ENCODE data around the gene CDIPT.
A peak's percentile ranks its signal among the peaks of the same experiment; 100 is the strongest.

CDIPT gene

DNA sequence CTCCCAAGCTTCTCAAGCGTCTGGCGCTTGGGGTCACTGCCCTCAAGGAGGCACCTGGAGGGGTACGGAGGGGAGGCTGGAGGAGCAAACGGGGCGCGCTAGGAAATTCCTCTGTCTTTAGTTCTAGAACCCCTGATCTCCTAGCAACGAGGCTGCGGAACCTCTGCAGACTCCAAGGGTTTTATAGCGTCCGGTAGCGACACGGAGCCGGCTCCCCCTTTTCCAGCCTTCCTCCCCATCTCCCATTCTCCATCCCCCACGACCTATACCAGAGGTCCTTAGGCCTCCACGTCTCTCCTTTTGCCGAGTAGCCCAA lies 601 bp upstream of the CDIPT start:
- no peak for FAIRE-seq
- no peak for DNase-seq (ENCODE audit: insufficient read length, low spot score)

DNA sequence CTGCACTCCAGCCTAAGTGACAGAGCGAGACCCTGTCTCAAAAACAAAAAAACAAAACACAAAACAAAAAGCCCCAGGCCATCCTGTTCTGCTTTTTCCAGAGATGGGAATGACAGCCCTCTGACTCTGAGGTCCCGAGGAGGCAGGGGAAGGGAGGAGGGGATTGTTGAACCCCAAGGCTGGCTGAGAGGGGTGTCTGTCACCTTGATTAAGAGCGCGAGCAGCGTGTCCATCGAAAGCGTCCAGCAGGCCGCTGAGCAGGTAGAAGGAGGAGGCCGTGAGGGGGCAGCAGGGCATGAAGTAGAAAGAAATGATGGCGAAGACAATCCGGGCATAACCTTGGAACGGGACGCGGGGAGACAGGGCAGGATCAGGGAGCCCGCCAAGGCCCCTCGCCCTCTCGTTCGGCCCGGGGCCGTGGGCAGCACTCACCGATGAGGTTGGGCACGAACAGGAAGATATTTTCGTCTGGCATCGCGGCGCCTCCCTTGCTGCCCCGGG lies 593 bp downstream of the CDIPT start:
- DNase-seq (ENCODE audit: insufficient read length, low spot score) (peak; percentile 33), FAIRE-seq (no peak)

DNA sequence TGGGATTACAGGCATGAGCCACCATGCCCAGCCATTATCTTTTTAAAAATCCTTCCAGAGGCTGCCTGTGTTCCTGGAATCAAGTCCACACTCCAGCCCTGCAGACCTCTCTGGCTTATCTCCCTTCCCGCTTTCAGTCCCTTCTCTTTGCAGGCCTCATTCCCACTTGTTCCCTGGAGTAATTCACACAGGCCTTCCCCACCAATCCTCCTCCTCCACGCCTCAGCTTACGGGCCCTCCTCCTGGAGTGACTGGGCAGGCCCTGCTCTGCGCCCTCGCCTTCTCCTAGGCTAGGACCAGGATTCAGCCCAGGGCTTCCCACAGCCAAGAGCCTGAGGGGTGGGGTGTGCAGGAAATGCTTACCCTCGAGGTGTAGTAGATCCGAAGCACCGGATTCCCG lies 2.8 kb downstream of the CDIPT start:
- FAIRE-seq (no peak), DNase-seq (ENCODE audit: insufficient read length, low spot score) (no peak)

- DNase-seq (ENCODE audit: insufficient read length, low spot score) (no peak), FAIRE-seq (no peak)
These were observed 4.1 kb downstream of the CDIPT start for GRCh38 chr16:29858974-29859373.

DNA sequence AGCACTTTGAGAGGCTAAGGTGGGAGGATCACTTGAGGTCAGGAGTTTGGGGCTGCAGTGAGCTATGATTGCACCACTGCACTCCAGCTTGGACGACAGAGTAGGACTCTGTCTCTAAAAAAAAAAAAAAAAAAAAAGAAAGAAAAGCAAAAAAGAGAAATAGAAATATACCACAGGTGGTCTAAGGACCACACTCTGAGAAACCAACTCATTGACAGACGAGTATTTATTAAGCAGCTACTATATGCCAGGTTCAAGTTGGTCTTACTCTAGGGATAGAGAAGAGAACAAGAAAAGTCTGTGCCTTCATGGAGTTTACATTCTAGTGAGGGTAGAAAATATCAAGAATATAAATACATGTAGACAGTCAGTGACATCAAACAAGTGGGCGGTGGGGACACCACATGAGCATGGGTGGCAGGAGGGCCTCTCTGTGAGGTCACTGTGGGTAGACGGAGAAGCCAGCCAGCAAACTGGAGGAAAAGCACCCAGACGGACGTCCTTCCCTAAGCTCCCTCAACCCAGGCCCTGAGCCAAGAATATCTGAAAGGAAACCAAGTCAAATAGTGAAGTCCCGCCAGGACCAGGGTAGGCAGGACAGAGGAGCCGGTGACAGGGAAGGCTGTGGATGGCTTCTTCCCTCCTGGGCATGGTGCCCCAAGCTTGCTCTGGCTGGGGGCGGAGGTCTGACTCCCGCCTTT lies 4.7 kb downstream of the CDIPT start:
- DNase-seq (ENCODE audit: insufficient read length, low spot score) (no peak), FAIRE-seq (no peak)

DNA sequence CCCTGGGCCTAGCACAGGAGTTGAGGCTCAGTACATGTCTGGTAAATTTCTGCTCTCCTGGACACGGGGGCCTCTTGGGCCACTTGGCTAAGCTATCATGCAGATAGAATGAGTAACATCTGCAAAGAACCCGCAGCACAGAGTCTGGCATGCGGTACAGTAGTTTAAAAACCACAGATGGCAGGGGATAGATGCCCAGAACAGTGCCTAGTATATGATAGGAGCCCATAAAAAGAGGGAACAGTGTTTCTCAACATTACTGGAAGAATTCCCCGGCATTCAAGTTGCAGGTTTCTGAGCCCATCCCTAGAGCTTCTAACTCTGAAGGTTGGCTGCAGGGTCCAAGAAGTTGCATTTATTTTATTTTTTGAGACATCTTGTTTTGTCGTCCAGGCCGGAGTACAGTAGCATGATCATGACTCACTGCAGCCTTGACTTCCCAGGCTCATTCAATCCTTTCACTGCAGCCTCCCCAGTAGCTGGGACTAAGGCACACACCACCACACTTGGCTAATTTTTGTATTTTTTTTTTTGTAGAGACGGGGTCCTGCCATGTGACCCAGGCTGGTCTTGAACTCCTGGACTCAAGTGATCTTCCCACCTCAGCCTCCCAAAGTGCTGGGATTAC lies 5.8 kb downstream of the CDIPT start:
- DNase-seq (ENCODE audit: insufficient read length, low spot score) = no peak
- no peak for FAIRE-seq

DNA sequence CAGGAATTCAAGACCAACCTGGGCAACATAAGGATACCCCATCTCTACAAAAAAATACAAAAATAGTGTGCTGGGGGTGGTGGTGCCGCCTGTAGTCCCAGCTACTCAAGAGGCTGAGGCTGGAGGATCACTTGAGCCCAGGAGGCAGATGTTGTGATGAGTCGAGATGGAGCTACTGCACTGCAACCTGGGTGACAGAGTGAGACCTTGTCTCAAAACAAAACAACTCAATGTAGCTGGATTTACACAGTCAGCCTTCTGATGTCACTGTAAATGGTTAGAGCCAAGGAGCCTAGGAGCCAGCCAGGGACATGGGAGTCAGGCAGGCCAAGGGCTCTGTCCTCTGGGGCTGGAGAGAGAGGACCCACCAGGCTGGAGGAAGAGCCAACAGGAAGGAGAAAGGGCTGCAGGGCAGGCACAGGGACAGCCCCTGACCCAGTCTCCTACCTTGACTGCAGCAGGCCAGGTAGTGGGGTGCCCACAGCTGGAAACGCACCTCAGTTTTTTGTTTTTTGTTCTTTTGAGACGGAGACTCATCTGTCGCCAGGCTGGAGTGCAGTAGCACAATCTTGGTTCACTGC lies 8.4 kb downstream of the CDIPT start:
- DNase-seq (ENCODE audit: insufficient read length, low spot score) (no peak), FAIRE-seq (no peak)

GRCh38 chr16:29852654-29853053 lies 10.4 kb downstream of the CDIPT start:
- DNase-seq (ENCODE audit: insufficient read length, low spot score) (no peak), FAIRE-seq (no peak)

GRCh38 chr16:29850998-29851397 lies 12.0 kb downstream of the CDIPT start:
- no peak for FAIRE-seq
- DNase-seq (ENCODE audit: insufficient read length, low spot score) = no peak

GRCh38 chr16:29849505-29849904 lies 13.5 kb downstream of the CDIPT start:
- FAIRE-seq (no peak), DNase-seq (ENCODE audit: insufficient read length, low spot score) (no peak)

GRCh38 chr16:29848420-29849297 lies 14.4 kb downstream of the CDIPT start:
- DNase-seq (ENCODE audit: insufficient read length, low spot score) = peak; percentile 72
- FAIRE-seq = peak; percentile 68

DNA sequence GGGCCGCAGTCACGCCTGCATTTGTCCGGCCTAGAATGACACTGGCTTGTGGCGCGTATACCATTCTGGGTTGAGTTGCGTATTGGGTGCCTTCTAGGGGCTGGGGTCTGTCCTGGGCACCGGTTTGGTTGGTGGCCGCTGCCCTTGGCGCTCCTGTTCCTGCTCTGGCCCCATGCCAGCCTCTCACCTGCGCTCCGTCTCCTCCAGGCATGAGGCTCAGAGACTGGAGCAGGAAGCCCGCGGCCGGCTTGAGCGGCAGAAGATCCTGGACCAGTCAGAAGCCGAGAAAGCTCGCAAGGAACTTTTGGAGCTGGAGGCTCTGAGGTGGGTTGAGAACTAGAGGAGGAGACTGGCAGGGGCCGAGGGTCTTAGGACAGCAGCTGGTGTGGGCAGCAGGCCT lies 17.4 kb downstream of the CDIPT start:
- no peak for DNase-seq (ENCODE audit: insufficient read length, low spot score)
- FAIRE-seq = no peak

GRCh38 chr16:29844575-29845331 lies 18.3 kb downstream of the CDIPT start:
- DNase-seq (ENCODE audit: insufficient read length, low spot score) (no peak), FAIRE-seq (no peak)

DNA sequence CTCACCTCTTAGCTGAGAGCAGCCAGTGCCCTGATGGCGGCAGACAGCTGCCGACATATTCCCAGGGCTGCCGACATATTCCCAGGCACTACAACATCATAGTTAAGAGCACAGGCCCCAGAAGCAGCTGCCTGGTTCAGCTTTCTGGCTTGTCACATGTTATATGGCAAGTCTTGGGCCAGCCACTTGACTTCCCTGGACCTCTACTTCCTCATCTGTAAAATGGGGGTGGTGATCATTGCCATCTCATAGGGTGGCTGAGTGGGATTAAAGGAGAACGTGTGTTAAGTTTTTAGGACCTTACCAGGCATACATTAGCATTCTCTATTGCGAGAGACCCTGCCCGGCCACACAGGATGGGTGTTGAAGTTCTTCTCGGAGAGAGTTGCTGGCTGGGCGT lies 19.1 kb downstream of the CDIPT start:
- FAIRE-seq (no peak), DNase-seq (ENCODE audit: insufficient read length, low spot score) (no peak)

- no peak for FAIRE-seq
- no peak for DNase-seq (ENCODE audit: insufficient read length, low spot score)
These were observed 20.2 kb downstream of the CDIPT start for GRCh38 chr16:29842732-29843346.

DNA sequence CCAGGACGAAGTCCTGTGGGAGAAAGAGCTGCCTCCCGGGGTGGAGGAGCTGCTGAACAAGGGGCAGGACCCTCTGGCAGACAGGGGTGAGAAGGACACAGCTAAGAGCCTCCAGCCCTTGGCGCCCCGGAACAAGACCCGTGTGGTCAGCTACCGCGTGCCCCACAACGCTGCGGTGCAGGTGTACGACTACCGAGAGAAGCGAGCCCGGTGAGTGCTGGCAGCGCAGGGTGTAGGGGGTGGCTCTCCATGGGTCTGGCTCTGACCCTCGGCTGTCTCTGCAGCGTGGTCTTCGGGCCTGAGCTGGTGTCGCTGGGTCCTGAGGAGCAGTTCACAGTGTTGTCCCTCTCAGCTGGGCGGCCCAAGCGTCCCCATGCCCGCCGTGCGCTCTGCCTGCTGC lies 21.4 kb downstream of the CDIPT start:
- no peak for FAIRE-seq
- DNase-seq (ENCODE audit: insufficient read length, low spot score) = no peak

DNA sequence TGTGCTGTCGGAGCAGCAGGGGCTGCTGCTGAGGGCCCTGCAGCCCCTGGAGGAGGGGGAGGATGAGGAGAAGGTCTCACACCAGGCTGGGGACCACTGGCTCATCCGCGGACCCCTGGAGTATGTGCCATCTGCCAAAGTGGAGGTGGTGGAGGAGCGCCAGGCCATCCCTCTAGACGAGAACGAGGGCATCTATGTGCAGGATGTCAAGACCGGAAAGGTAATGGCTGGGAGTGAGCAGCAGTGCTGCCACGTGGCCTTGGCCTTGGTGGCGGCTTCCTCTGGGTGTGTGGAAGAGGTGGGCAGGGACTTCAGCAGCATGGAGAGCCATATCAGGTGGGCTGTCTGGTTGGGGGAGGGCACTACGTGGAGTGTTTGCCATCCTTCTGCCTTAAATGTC lies 22.8 kb downstream of the CDIPT start:
- FAIRE-seq (no peak), DNase-seq (ENCODE audit: insufficient read length, low spot score) (no peak)

DNA sequence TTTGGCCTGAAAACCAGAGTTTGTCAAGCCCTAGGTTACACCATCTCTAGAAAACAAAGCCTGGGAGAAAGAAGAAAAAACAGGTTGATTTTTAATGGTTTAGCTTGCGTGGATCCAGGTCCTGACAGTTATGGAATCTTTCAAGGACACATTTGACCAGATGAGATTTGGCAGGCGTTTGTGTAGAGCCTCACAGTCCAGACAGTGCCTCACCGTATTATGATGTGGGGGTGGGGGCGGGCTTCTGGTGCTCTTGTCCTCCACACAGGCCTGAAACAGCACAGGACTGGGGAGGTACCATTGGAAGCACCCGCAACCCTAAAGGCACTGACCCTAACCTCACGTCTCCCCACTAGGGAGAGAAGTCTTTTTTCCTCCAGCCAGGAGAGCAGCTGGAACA lies 23.2 kb downstream of the CDIPT start:
- DNase-seq (ENCODE audit: insufficient read length, low spot score) = no peak
- FAIRE-seq = no peak

- DNase-seq (ENCODE audit: insufficient read length, low spot score) (no peak), FAIRE-seq (no peak)
These were observed 25.2 kb downstream of the CDIPT start for GRCh38 chr16:29837841-29838240.

- DNase-seq (ENCODE audit: insufficient read length, low spot score) = no peak
- no peak for FAIRE-seq
These were observed 26.4 kb downstream of the CDIPT start for GRCh38 chr16:29836623-29837022.

Data from HTR-8/SVneo (cell line).